HG03103 (cell line): Measurements from ENCODE around the gene RABL2B.

Source experiments
- ATAC-seq: cut with Tn5 transposase; IDR thresholded peaks from one replicate; pipeline ENCODE4 v1.9.1; 2021; ENCODE audit warnings: low read depth; ENCODE audit not compliant: unreplicated experiment

Gene RABL2B

GRCh38 chr22:50724616-50725015 lies 58.8 kb downstream of the RABL2B start:
- no peak for ATAC-seq

GRCh38 chr22:50723991-50724390 lies 59.4 kb downstream of the RABL2B start:
- ATAC-seq = no peak

- ATAC-seq = no peak
These were observed 60.6 kb downstream of the RABL2B start for GRCh38 chr22:50722716-50723428.

- ATAC-seq = no peak
These were observed 61.3 kb downstream of the RABL2B start for GRCh38 chr22:50722048-50722701.

GRCh38 chr22:50721257-50721844 lies 62.1 kb downstream of the RABL2B start:
- no peak for ATAC-seq

GRCh38 chr22:50720301-50721256 lies 62.9 kb downstream of the RABL2B start:
- ATAC-seq = no peak

- ATAC-seq = no peak
These were observed 63.6 kb downstream of the RABL2B start for GRCh38 chr22:50719814-50720300.

- ATAC-seq = no peak
These were observed 65.1 kb downstream of the RABL2B start for GRCh38 chr22:50718352-50718709.

GRCh38 chr22:50717709-50718351 lies 65.6 kb downstream of the RABL2B start:
- ATAC-seq = no peak
